ENCODE results near the gene GAMT.

The GAMT gene

DNA sequence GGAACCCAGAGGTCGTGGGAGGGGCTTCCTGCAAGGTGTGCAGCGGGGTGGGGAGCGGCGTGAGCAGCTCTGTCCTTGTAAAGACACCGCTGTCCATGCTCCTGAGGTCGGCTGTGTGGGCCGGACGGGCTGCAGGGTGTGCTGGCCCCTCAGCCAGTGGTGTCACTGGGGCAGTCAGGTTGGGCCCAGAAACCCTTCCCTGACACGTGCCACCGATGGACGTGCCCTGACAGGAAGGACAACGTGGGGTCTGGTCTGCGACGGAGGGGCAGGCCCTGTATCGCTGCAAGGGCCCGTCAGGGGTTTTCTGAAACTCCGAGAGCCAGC is 32.7 kb upstream of the GAMT start:
- TF ChIP-seq L3MBTL2 (conservative IDR thresholded peaks at IDR 0.05) (no peak), SP1 (IDR thresholded peaks at IDR 0.05) (no peak), LEF1 (IDR thresholded peaks at IDR 0.05; ENCODE audit: borderline replicate concordance) (no peak), SUZ12 (IDR thresholded peaks at IDR 0.05) (no peak), FOXK2 (IDR thresholded peaks at IDR 0.05) (no peak), ELF4 (IDR thresholded peaks at IDR 0.05) (no peak), FOXA1 (IDR thresholded peaks at IDR 0.05) (no peak), CTBP1 (IDR thresholded peaks at IDR 0.05; ENCODE audit: borderline replicate concordance) (no peak), BHLHE40 (IDR thresholded peaks at IDR 0.05; ENCODE audit: borderline replicate concordance) (no peak), HDGF (IDR thresholded peaks at IDR 0.05; ENCODE audit: borderline replicate concordance) (no peak), TARDBP (IDR thresholded peaks at IDR 0.05) (no peak), ZNF384 (IDR thresholded peaks at IDR 0.05) (no peak), NFRKB (IDR thresholded peaks at IDR 0.05) (no peak), ARNT (IDR thresholded peaks at IDR 0.05) (no peak), FOXM1 (IDR thresholded peaks at IDR 0.05; ENCODE audit: borderline replicate concordance) (no peak)
- TF ChIP-seq, protein P1, sequence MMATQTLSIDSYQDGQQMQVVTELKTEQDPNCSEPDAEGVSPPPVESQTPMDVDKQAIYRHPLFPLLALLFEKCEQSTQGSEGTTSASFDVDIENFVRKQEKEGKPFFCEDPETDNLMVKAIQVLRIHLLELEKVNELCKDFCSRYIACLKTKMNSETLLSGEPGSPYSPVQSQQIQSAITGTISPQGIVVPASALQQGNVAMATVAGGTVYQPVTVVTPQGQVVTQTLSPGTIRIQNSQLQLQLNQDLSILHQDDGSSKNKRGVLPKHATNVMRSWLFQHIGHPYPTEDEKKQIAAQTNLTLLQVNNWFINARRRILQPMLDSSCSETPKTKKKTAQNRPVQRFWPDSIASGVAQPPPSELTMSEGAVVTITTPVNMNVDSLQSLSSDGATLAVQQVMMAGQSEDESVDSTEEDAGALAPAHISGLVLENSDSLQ (IDR thresholded peaks at IDR 0.05): no peak
- DNase-seq (ENCODE audit: extremely low spot score): no peak
- CTCF ChIA-PET: no interaction called here
- POLR2A ChIA-PET: no interaction called here

DNA sequence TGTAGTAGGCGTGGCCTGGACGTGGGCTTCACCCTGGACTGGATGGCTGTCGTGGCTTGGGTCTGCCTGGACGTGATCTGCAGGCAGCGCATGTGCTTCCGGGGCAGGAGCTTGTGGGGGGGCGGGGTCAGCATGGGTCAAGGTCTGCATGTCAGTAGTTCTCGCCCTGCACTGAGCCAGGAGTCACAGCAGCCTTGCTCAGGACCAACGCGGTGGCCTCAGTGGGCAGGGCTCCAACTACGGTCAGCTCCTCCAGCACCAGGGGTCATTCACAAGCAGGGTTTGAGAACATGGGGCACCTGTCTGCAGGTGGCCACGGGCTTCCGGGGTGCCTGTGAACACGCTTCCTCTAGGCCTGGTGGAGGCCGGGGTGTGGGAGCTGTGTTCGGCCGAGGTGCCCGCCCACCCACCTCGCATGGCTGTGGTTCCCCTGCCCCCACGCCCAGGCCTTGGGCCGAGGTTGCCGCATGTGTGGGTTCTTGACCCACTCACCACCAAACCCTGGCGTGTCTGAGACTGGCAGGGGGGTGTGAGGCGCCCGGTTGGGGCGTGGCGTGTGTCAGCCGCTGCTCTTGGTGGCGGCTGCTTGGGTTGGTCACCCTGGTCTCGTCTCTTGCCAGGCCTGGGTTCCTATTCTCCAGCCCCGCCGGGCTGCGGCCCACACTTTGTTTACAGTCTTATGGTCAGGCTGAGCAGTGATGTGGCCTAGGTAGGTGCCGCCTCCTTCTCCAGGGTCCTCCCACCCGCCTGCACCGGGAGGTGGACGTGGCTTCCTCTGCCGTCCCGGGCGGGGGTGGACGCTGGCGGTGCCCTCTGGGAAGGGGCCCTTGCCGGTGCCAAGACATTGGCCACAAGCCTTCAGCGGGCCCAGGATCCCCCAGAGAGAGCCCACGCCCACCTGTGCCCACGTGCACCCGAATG is 32.0 kb upstream of the GAMT start:
- no peak for TF ChIP-seq FOXM1 (IDR thresholded peaks at IDR 0.05; ENCODE audit: borderline replicate concordance)
- no peak for TF ChIP-seq LEF1 (IDR thresholded peaks at IDR 0.05; ENCODE audit: borderline replicate concordance)
- no peak for TF ChIP-seq ARNT (IDR thresholded peaks at IDR 0.05)
- no peak for TF ChIP-seq FOXK2 (IDR thresholded peaks at IDR 0.05)
- TF ChIP-seq ELF4 (IDR thresholded peaks at IDR 0.05): no peak
- no peak for TF ChIP-seq NFRKB (IDR thresholded peaks at IDR 0.05)
- DNase-seq (ENCODE audit: extremely low spot score): no peak
- ChIA-PET CTCF (no interaction called here), POLR2A (no interaction called here)

DNA sequence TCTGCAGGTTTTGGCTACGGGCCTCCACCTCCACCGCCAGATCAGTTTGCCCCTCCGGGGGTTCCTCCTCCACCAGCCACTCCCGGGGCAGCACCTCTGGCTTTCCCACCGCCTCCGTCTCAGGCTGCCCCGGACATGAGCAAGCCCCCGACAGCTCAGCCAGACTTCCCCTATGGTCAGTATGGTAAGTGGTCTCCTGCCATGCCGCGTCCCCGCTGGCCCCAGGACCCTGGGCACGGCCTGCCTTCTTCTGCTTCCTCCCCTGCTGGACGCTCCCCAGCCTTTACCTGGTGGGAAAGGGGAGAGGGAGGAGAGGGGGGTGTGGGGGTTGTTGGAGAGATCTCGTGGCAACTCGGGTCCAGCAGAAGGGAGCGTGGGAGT is 31.2 kb upstream of the GAMT start:
- CTCF ChIA-PET: no interaction called here
- DNase-seq (ENCODE audit: extremely low spot score): no peak
- TF ChIP-seq FOXM1 (IDR thresholded peaks at IDR 0.05; ENCODE audit: borderline replicate concordance) (no peak), FOXK2 (IDR thresholded peaks at IDR 0.05) (no peak), L3MBTL2 (conservative IDR thresholded peaks at IDR 0.05) (no peak), BHLHE40 (IDR thresholded peaks at IDR 0.05; ENCODE audit: borderline replicate concordance) (no peak), TARDBP (IDR thresholded peaks at IDR 0.05) (no peak), SUZ12 (IDR thresholded peaks at IDR 0.05) (no peak), NFRKB (IDR thresholded peaks at IDR 0.05) (no peak), ELF4 (IDR thresholded peaks at IDR 0.05) (no peak), SP1 (IDR thresholded peaks at IDR 0.05) (no peak), ARNT (IDR thresholded peaks at IDR 0.05) (no peak), LEF1 (IDR thresholded peaks at IDR 0.05; ENCODE audit: borderline replicate concordance) (no peak)
- TF ChIP-seq, protein P1 (IDR thresholded peaks at IDR 0.05): no peak
- POLR2A ChIA-PET: no interaction called here

DNA sequence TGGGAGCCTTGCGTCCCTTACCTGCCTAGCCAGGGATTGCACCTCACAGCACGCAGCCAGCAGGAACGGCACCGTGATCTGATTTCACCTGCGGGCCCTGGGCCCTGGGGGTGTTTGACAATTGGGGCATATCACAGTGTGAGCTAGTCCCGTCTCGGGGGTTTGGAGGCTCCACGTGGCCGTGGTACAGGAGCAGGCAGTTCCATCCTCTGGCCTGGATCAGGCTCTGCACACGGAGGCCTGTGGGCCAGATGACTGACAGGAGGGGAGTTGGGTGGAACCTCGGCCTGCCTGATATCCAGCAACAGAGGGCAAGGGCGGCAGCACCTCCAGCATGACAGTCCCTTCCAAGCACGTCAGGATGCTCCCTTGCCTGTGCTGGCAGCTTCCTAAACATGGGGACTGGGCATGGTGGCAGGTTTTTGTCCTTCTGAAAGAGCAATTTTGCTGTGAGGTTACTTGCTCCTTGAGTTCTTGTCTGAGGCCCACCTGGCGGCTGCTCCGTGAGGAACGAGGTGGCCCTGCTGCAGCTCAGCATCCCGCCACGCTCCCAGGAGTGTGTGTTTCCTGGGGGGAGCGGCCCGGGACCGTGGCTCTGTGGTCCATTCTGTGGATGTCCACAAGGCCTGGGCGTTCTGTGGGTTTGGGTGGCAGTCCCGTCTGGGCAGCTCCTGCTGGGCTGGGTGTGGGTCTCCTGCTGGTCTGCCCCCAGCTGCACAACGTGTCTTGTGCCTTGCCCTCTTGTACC is 30.6 kb upstream of the GAMT start:
- TF ChIP-seq, protein P1 (IDR thresholded peaks at IDR 0.05): no peak
- TF ChIP-seq SUZ12 (IDR thresholded peaks at IDR 0.05) (no peak), ZNF384 (IDR thresholded peaks at IDR 0.05) (no peak), HDGF (IDR thresholded peaks at IDR 0.05; ENCODE audit: borderline replicate concordance) (no peak), ARNT (IDR thresholded peaks at IDR 0.05) (no peak), ELF4 (IDR thresholded peaks at IDR 0.05) (no peak), LEF1 (IDR thresholded peaks at IDR 0.05; ENCODE audit: borderline replicate concordance) (no peak), TARDBP (IDR thresholded peaks at IDR 0.05) (no peak), L3MBTL2 (conservative IDR thresholded peaks at IDR 0.05) (no peak), CTBP1 (IDR thresholded peaks at IDR 0.05; ENCODE audit: borderline replicate concordance) (no peak), FOXM1 (IDR thresholded peaks at IDR 0.05; ENCODE audit: borderline replicate concordance) (no peak), BHLHE40 (IDR thresholded peaks at IDR 0.05; ENCODE audit: borderline replicate concordance) (no peak), FOXK2 (IDR thresholded peaks at IDR 0.05) (no peak), NFRKB (IDR thresholded peaks at IDR 0.05) (no peak)
- ChIA-PET CTCF (no interaction called here), POLR2A (no interaction called here)
- no peak for DNase-seq (ENCODE audit: extremely low spot score)

DNA sequence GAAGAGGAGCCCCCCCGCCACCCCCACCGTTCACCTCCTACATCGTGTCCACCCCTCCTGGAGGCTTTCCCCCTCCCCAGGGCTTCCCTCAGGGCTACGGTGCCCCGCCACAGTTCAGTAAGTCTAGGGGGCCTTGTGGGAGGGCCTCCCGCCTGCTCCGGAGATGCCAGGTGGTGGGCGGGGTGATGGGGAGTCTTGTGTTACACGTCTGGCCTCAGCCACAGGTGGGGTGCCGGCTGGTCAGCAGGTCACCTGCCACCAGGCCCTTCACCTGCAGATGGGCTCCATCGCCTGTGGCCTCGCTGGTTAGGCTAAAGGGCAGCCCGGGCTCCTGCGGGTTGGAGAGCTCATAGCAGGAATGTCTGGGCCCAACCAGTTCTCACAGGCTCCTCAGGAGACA is 28.9 kb upstream of the GAMT start:
- TF ChIP-seq CTBP1 (IDR thresholded peaks at IDR 0.05; ENCODE audit: borderline replicate concordance): no peak
- no peak for TF ChIP-seq NFRKB (IDR thresholded peaks at IDR 0.05)
- TF ChIP-seq LEF1 (IDR thresholded peaks at IDR 0.05; ENCODE audit: borderline replicate concordance): no peak
- TF ChIP-seq SUZ12 (IDR thresholded peaks at IDR 0.05): no peak
- no peak for TF ChIP-seq HDGF (IDR thresholded peaks at IDR 0.05; ENCODE audit: borderline replicate concordance)
- no peak for TF ChIP-seq SP1 (IDR thresholded peaks at IDR 0.05)
- no peak for TF ChIP-seq L3MBTL2 (conservative IDR thresholded peaks at IDR 0.05)
- no peak for TF ChIP-seq ZNF384 (IDR thresholded peaks at IDR 0.05)
- TF ChIP-seq ARNT (IDR thresholded peaks at IDR 0.05): no peak
- TF ChIP-seq FOXA1 (IDR thresholded peaks at IDR 0.05): no peak
- no peak for TF ChIP-seq FOXM1 (IDR thresholded peaks at IDR 0.05; ENCODE audit: borderline replicate concordance)
- TF ChIP-seq BHLHE40 (IDR thresholded peaks at IDR 0.05; ENCODE audit: borderline replicate concordance): no peak
- TF ChIP-seq, protein P1 (IDR thresholded peaks at IDR 0.05): no peak
- no peak for TF ChIP-seq FOXK2 (IDR thresholded peaks at IDR 0.05)
- TF ChIP-seq ELF4 (IDR thresholded peaks at IDR 0.05): no peak
- no peak for TF ChIP-seq TARDBP (IDR thresholded peaks at IDR 0.05)
- no peak for DNase-seq (ENCODE audit: extremely low spot score)
- POLR2A ChIA-PET: no interaction called here
- CTCF ChIA-PET: no interaction called here
